ENCODE results near the gene COMP.

- TF ChIP-seq CTCF (IDR thresholded peaks at IDR 0.05) (no peak), EZH2 (IDR thresholded peaks at IDR 0.05; ENCODE audit: borderline replicate concordance, insufficient read depth, low read depth, low read length, poor library complexity, severe bottlenecking) (no peak)
Measured at GRCh38 chr19:18745012-18745735, 45.9 kb downstream of the COMP start.

Measured in B cell (primary cell).